Airway epithelial cell (primary cell): ENCODE data around the gene MRPS22. TPM values are rescaled to one million over a fixed set of nuclear protein-coding genes. Genes with fewer than 3 reads are reported as not detected.

Experiments used
- total RNA-seq: library from RNA; depleted of rRNA; stranded (reverse); fragments of >200 nt; gene quantifications from 2 replicates; pipeline ENCODE4 v1.2.3, GENCODE V29; 2015

The MRPS22 gene
- 69.3 and 72.1 TPM in 2 replicates for total RNA-seq

GRCh38 chr3:139343895-139344856 lies at the start of gene MRPS22:
Gene MRPS22, plus strand, starts transcription at chr3:139344020. Its CDS starts 7 bp downstream, at chr3:139344027.

GRCh38 chr3:139389552-139390368 lies 45.9 kb downstream of the MRPS22 start, which contains the start of gene COPB2:
Gene COPB2, minus strand, starts transcription at chr3:139389647. Its CDS starts 97 bp downstream, at chr3:139389550.

Other genes starting within 250 kb of the MRPS22 start
- 95.9 and 112 TPM in 2 replicates for gene COPB2, start 45.6 kb downstream of the MRPS22 start, total RNA-seq
- not detected in 2 replicates for gene RBP2, start 132.5 kb downstream of the MRPS22 start, total RNA-seq
- gene RBP1, start 195.7 kb downstream of the MRPS22 start, total RNA-seq, result 58.9 and 82.2 TPM in 2 replicates